ENCODE data around the gene FGF12.

The FGF12 gene

GRCh38 chr3:192092388-192093005 is 634.8 kb downstream of the FGF12 start:
- DNase-seq (ENCODE audit: low read depth in 2 of 2) = no peak

GRCh38 chr3:192091831-192092230 is 635.5 kb downstream of the FGF12 start:
- DNase-seq (ENCODE audit: low read depth in 2 of 2) = no peak

GRCh38 chr3:192090586-192090985 is 636.8 kb downstream of the FGF12 start:
- no peak for DNase-seq (ENCODE audit: low read depth in 2 of 2)

Measured in activated CD8-positive, alpha-beta memory T cell treated with anti-CD3 and anti-CD28 coated beads for 4 hours (primary cell).